CD4-positive, CD25-positive, alpha-beta regulatory T cell (primary cell): ENCODE data around the gene TBC1D3B. TPM values are rescaled to one million over a fixed set of nuclear protein-coding genes. Genes with fewer than 3 reads are reported as not detected.

Experiments
- ATAC-seq, 2 donors: fragments of 150-1000 bp; cut with Tn5 transposase; one replicate each; pipeline ENCODE4 v1.10.0; 2021; ENCODE audit warnings: low read depth in 2 of 2, moderate number of reproducible peaks in 2 of 2, moderate library complexity in 1 of 2
- DNase-seq, 3 donors: peaks; one replicate each; pipeline versions ENCODE4 v3.0.0 to v3.0.0-alpha.2; 2012 to 2022; ENCODE audit warnings: mixed read lengths in 1 of 3
- H3K27ac ChIP-seq: one replicate; pipeline ENCODE4 v1.7.0; 2013; ENCODE audit warnings: mild to moderate bottlenecking, low read length; ENCODE audit not compliant: insufficient read depth, poor library complexity, severe bottlenecking
- H3K27me3 ChIP-seq: one replicate; pipeline ENCODE4 v1.7.0; 2013; ENCODE audit warnings: low read length; ENCODE audit not compliant: control insufficient read depth, insufficient read depth
- H3K36me3 ChIP-seq: one replicate; pipeline ENCODE4 v1.7.0; 2013; ENCODE audit warnings: mild to moderate bottlenecking, low read length, moderate library complexity; ENCODE audit not compliant: control insufficient read depth, insufficient read depth
- H3K4me1 ChIP-seq: 2 replicates; pipeline ENCODE4 v1.7.0; 2013; ENCODE audit warnings: mild to moderate bottlenecking, low read length; ENCODE audit not compliant: insufficient read depth, control insufficient read depth, poor library complexity, severe bottlenecking
- H3K4me3 ChIP-seq: one replicate; pipeline ENCODE4 v1.7.0; 2013; ENCODE audit warnings: low read depth, mild to moderate bottlenecking, low read length, moderate library complexity
- H3K9me3 ChIP-seq, 2 experiments: 1 replicate in 1 of 2; 2 replicates in 1 of 2; pipeline ENCODE4 v1.7.0; 2013; ENCODE audit warnings: low read length in 2 of 2, mild to moderate bottlenecking in 1 of 2, moderate library complexity in 1 of 2; ENCODE audit not compliant: control insufficient read depth in 2 of 2
- H3K27ac Mint-ChIP-seq, 3 donors: one replicate each; pipeline ENCODE4 v1.8.0; 2020 to 2022; ENCODE audit warnings: mild to moderate bottlenecking in 3 of 3, mixed read lengths in 3 of 3, moderate library complexity in 2 of 3
- H3K27me3 Mint-ChIP-seq: one replicate; pipeline ENCODE4 v1.8.0; 2022; ENCODE audit warnings: mild to moderate bottlenecking, mixed read lengths
- H3K36me3 Mint-ChIP-seq: one replicate; pipeline ENCODE4 v1.8.0; 2020; ENCODE audit warnings: mixed read lengths
- H3K4me1 Mint-ChIP-seq, 4 donors: one replicate each; pipeline ENCODE4 v1.8.0; 2020 to 2022; ENCODE audit warnings: mixed read lengths in 4 of 4, mild to moderate bottlenecking in 1 of 4
- H3K4me3 Mint-ChIP-seq, 4 donors: one replicate each; pipeline ENCODE4 v1.8.0; 2020 to 2022; ENCODE audit warnings: mild to moderate bottlenecking in 4 of 4, mixed read lengths in 4 of 4, moderate library complexity in 3 of 4
- H3K9me3 Mint-ChIP-seq, 7 donors: one replicate each; pipeline ENCODE4 v1.8.0; 2020 to 2022; ENCODE audit warnings: mixed read lengths in 7 of 7, mild to moderate bottlenecking in 3 of 7, moderate library complexity in 2 of 7
- polyA plus RNA-seq, 4 donors: library from polyadenylated mRNA; unstranded; fragments of 300-500 nt; fragmentation: Illumina TruSeq; gene quantifications; one replicate each; pipeline ENCODE4 v1.2.3, GENCODE V29; 2021
- total RNA-seq: library from RNA; stranded (reverse); gene quantifications from one replicate; pipeline ENCODE4 v1.2.3, GENCODE V29; 2022

The TBC1D3B gene
- total and polyA plus RNA-seq, 5 donors from 2014 or later, result 8.5 TPM; not detected in 4

- Histone ChIP-seq H3K4me3 (no peak overlapping the region), H3K9me3 (no peaks in the 10 kb centered on the region), H3K36me3 (no peaks in the 10 kb centered on the region), H3K27ac (no peak overlapping the region), H3K4me1 (no peaks in the 10 kb centered on the region), H3K27me3 (peaks cover 12% of the 10 kb centered on the region)
- Mint-ChIP-seq H3K4me1 (peaks cover 0 to 4% (median 2%) of the 10 kb centered on the region in 4 donors), H3K4me3 (no peak overlapping the region), H3K36me3 (no peaks in the 10 kb centered on the region), H3K27ac (no peak overlapping the region), H3K27me3 (peaks cover 32% of the 10 kb centered on the region), H3K9me3 (no peaks in the 10 kb centered on the region)
- peak; percentile 19 to 53 (median 36) for DNase-seq
- ATAC-seq, result peak; percentile 63 to 67
Observed at GRCh38 chr17:36148559-36149295, 27.7 kb downstream of the TBC1D3B start.

GRCh38 chr17:36147601-36148000, 28.8 kb downstream of the TBC1D3B start:
- no peaks in the 10 kb centered on the region for H3K9me3 Mint-ChIP-seq
- H3K4me1 Mint-ChIP-seq, result peaks cover 0 to 4% (median 2%) of the 10 kb centered on the region in 4 donors
- Histone ChIP-seq H3K9me3 (no peaks in the 10 kb centered on the region), H3K4me1 (no peaks in the 10 kb centered on the region), H3K27me3 (peaks cover 12% of the 10 kb centered on the region), H3K27ac (no peak overlapping the region), H3K4me3 (no peak overlapping the region), H3K36me3 (no peaks in the 10 kb centered on the region)
- H3K4me3 Mint-ChIP-seq, result no peak overlapping the region
- no peak overlapping the region for H3K27ac Mint-ChIP-seq
- no peaks in the 10 kb centered on the region for H3K36me3 Mint-ChIP-seq
- peaks cover 33% of the 10 kb centered on the region for H3K27me3 Mint-ChIP-seq
- ATAC-seq (no peak), DNase-seq (no peak)

- Histone ChIP-seq H3K27me3 (peaks cover 4% of the 10 kb centered on the region), H3K4me3 (no peak overlapping the region), H3K9me3 (no peaks in the 10 kb centered on the region), H3K4me1 (no peaks in the 10 kb centered on the region), H3K27ac (no peak overlapping the region), H3K36me3 (no peaks in the 10 kb centered on the region)
- H3K4me1 Mint-ChIP-seq, result peaks cover 0 to 4% (median 2%) of the 10 kb centered on the region in 4 donors
- no peak overlapping the region for H3K4me3 Mint-ChIP-seq
- ATAC-seq (no peak), DNase-seq (no peak)
- H3K9me3 Mint-ChIP-seq, result no peaks in the 10 kb centered on the region
- H3K27ac Mint-ChIP-seq, result no peak overlapping the region
- no peaks in the 10 kb centered on the region for H3K36me3 Mint-ChIP-seq
- H3K27me3 Mint-ChIP-seq, result peaks cover 23% of the 10 kb centered on the region
Observed at GRCh38 chr17:36144981-36145729, 31.3 kb downstream of the TBC1D3B start.

GRCh38 chr17:36144014-36144413, 32.4 kb downstream of the TBC1D3B start:
- Mint-ChIP-seq H3K4me3 (no peak overlapping the region), H3K27me3 (peaks cover 12% of the 10 kb centered on the region), H3K4me1 (peaks cover 0 to 2% (median under 1%) of the 10 kb centered on the region in 4 donors), H3K36me3 (no peaks in the 10 kb centered on the region), H3K27ac (no peak overlapping the region), H3K9me3 (no peaks in the 10 kb centered on the region)
- Histone ChIP-seq H3K4me3 (no peak overlapping the region), H3K27ac (no peak overlapping the region), H3K36me3 (no peaks in the 10 kb centered on the region), H3K27me3 (no peaks in the 10 kb centered on the region), H3K9me3 (no peaks in the 10 kb centered on the region), H3K4me1 (no peaks in the 10 kb centered on the region)
- DNase-seq (no peak), ATAC-seq (no peak)

- Mint-ChIP-seq H3K4me1 (no peaks in the 10 kb centered on the region), H3K4me3 (no peak overlapping the region), H3K36me3 (no peaks in the 10 kb centered on the region), H3K9me3 (peaks cover 0 to 2% (median 0%) of the 10 kb centered on the region in 7 donors), H3K27ac (no peak overlapping the region), H3K27me3 (peaks cover 7% of the 10 kb centered on the region)
- H3K4me1 ChIP-seq, result no peaks in the 10 kb centered on the region
- no peak overlapping the region for H3K27ac ChIP-seq
- ATAC-seq, result no peak
- H3K36me3 ChIP-seq, result no peaks in the 10 kb centered on the region
- no peaks in the 10 kb centered on the region for H3K9me3 ChIP-seq
- no peak for DNase-seq
- no peak overlapping the region for H3K4me3 ChIP-seq
- no peaks in the 10 kb centered on the region for H3K27me3 ChIP-seq
Observed at GRCh38 chr17:36142806-36143205, 33.6 kb downstream of the TBC1D3B start.

GRCh38 chr17:36142235-36142634, 34.2 kb downstream of the TBC1D3B start:
- Mint-ChIP-seq H3K4me3 (no peak overlapping the region), H3K36me3 (no peaks in the 10 kb centered on the region), H3K27me3 (peaks cover 4% of the 10 kb centered on the region), H3K9me3 (peaks cover 0 to 2% (median 0%) of the 10 kb centered on the region in 7 donors), H3K27ac (no peak overlapping the region), H3K4me1 (no peaks in the 10 kb centered on the region)
- no peak for DNase-seq
- Histone ChIP-seq H3K9me3 (no peaks in the 10 kb centered on the region), H3K4me3 (no peak overlapping the region), H3K27ac (no peak overlapping the region), H3K4me1 (no peaks in the 10 kb centered on the region), H3K36me3 (no peaks in the 10 kb centered on the region), H3K27me3 (no peaks in the 10 kb centered on the region)
- ATAC-seq, result no peak

GRCh38 chr17:36136439-36136838, 40.0 kb downstream of the TBC1D3B start:
- Histone ChIP-seq H3K27ac (no peak overlapping the region), H3K4me3 (no peak overlapping the region), H3K9me3 (no peaks in the 10 kb centered on the region), H3K36me3 (no peaks in the 10 kb centered on the region), H3K4me1 (no peaks in the 10 kb centered on the region), H3K27me3 (peaks cover 8% of the 10 kb centered on the region)
- no peak for DNase-seq
- H3K9me3 Mint-ChIP-seq, result peaks cover 0 to 2% (median 0%) of the 10 kb centered on the region in 7 donors
- no peaks in the 10 kb centered on the region for H3K4me1 Mint-ChIP-seq
- no peaks in the 10 kb centered on the region for H3K36me3 Mint-ChIP-seq
- no peak overlapping the region for H3K27ac Mint-ChIP-seq
- peaks cover 10% of the 10 kb centered on the region for H3K27me3 Mint-ChIP-seq
- ATAC-seq, result no peak
- H3K4me3 Mint-ChIP-seq, result no peak overlapping the region
